ENCODE data around the gene DGLUCY. TPM values are rescaled to one million over a fixed set of nuclear protein-coding genes. Genes with fewer than 3 reads are reported as not detected.
A peak's percentile ranks its signal among the peaks of the same experiment; 100 is the strongest.

The DGLUCY gene
- total and polyA plus RNA-seq, 4 donors = 29.0 to 74.3 (median 52.1) TPM

DNA sequence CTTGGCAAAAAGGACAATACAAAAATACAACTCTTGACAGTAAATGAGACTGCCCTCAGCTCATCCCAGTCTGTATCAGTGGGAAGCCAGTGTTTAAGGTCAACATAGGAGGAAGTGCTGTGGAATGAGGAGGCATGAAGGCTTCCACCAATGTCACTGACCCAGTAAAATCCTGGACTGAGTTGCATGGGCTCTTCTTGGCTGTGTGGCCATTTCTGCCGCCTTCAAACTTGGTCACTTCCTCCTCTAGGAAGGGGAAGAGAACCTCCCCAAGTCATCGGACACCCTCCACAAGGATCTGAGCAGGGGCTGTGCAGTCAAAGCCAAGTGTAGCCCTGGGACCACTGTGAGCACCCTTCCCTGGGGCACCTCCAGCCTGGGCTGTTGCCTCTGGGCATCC, 118.7 kb downstream of the DGLUCY start:
- H3K9me3 ChIP-seq (ENCODE audit: control insufficient read depth in 4 of 4, insufficient read depth in 3 of 4, low read length in 3 of 4) = peaks cover 0 to 5% (median 0%) of the 10 kb centered on the region in 4 donors
- H3K36me3 ChIP-seq (ENCODE audit: control insufficient read depth in 4 of 4, insufficient read depth in 4 of 4, low read length in 4 of 4) = peaks cover 0 to 8% (median 3%) of the 10 kb centered on the region in 4 donors
- no peak overlapping the region for H3K4me3 ChIP-seq
- DNase-seq = no peak
- peaks cover 0 to 18% (median 0%) of the 10 kb centered on the region in 5 donors for H3K4me1 ChIP-seq (ENCODE audit: control insufficient read depth in 5 of 5, insufficient read depth in 5 of 5, low read length in 5 of 5)
- H3K9ac ChIP-seq (ENCODE audit: insufficient read depth in 1 of 2, low read length in 2 of 2) = no peak overlapping the region
- TF ChIP-seq, protein P1, sequence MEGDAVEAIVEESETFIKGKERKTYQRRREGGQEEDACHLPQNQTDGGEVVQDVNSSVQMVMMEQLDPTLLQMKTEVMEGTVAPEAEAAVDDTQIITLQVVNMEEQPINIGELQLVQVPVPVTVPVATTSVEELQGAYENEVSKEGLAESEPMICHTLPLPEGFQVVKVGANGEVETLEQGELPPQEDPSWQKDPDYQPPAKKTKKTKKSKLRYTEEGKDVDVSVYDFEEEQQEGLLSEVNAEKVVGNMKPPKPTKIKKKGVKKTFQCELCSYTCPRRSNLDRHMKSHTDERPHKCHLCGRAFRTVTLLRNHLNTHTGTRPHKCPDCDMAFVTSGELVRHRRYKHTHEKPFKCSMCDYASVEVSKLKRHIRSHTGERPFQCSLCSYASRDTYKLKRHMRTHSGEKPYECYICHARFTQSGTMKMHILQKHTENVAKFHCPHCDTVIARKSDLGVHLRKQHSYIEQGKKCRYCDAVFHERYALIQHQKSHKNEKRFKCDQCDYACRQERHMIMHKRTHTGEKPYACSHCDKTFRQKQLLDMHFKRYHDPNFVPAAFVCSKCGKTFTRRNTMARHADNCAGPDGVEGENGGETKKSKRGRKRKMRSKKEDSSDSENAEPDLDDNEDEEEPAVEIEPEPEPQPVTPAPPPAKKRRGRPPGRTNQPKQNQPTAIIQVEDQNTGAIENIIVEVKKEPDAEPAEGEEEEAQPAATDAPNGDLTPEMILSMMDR (IDR thresholded peaks at IDR 0.05; ENCODE audit: control extremely low read depth, extremely low read depth) = no peak
- peak overlapping the region in 1 of 2 donors; percentile 42 for H3K27ac ChIP-seq (ENCODE audit: low read depth in 1 of 2, low read length in 1 of 2)
- H3K27me3 ChIP-seq (ENCODE audit: control insufficient read depth in 3 of 3, insufficient read depth in 3 of 3, low read length in 2 of 3) = no peaks in the 10 kb centered on the region
- ATAC-seq (ENCODE audit: insufficient read depth, low FRiP score) = no peak
- 24 to 62% methylated on average over 2 of the region's 2 CpGs for WGBS, 2 donors

DNA sequence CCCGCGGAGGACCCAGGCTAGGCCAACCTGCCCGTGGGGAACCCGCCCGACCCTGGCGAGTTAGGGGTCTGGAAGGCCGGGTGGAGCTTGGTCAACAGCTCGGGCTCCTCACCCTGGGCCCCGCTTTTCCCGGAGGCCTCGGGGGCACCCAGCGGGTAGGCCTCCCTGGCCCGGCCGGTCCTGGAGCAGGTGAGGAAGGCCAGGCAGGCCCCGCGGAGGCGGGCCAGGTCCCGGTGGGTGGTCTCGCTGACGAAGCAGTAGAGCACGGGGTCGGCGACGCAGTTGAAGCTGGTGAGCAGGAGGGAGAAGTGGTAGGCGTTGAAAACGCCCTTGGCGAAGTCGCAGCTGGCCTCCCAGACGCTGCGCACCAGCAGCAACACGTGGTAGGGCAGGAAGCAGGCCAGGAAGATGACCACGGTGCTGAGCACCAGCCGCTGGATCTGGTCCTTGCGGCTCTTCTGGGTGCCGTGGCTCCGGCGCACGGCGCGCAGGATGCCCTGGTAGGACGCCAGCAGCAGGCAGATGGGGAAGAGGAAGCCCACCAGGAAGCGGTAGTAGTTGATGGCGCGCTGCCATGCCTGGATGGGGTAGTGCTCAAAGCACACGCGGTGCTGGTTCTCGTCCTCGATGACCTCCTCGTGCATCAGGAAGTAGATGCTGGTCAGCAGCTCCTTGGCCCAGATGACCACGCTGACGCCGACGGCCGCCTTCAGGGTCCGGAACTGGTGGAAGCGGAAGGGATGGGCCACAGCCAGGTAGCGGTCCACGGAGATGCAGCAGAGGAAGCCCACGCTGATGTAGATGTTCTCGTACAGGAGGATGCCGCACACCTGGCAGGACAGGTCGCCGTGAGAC, 120.3 kb downstream of the DGLUCY start:
- Histone ChIP-seq H3K4me3 (no peak overlapping the region), H3K36me3 (ENCODE audit: control insufficient read depth in 4 of 4, insufficient read depth in 4 of 4, low read length in 4 of 4) (peaks cover 0 to 8% (median 3%) of the 10 kb centered on the region in 4 donors), H3K4me1 (ENCODE audit: control insufficient read depth in 5 of 5, insufficient read depth in 5 of 5, low read length in 5 of 5) (peaks cover 0 to 18% (median 0%) of the 10 kb centered on the region in 5 donors), H3K9me3 (ENCODE audit: control insufficient read depth in 4 of 4, insufficient read depth in 3 of 4, low read length in 3 of 4) (peaks cover 0 to 5% (median 0%) of the 10 kb centered on the region in 4 donors), H3K27ac (ENCODE audit: low read depth in 1 of 2, low read length in 1 of 2) (peak overlapping the region in 1 of 2 donors; percentile 15), H3K9ac (ENCODE audit: insufficient read depth in 1 of 2, low read length in 2 of 2) (no peak overlapping the region), H3K27me3 (ENCODE audit: control insufficient read depth in 3 of 3, insufficient read depth in 3 of 3, low read length in 2 of 3) (no peaks in the 10 kb centered on the region)
- 92 to 93% methylated on average over 60 to 63 of the region's 63 CpGs for WGBS, 2 donors
- ATAC-seq (ENCODE audit: insufficient read depth, low FRiP score) = no peak
- DNase-seq = no peak
- TF ChIP-seq, protein P1 (IDR thresholded peaks at IDR 0.05; ENCODE audit: control extremely low read depth, extremely low read depth) = no peak

DNA sequence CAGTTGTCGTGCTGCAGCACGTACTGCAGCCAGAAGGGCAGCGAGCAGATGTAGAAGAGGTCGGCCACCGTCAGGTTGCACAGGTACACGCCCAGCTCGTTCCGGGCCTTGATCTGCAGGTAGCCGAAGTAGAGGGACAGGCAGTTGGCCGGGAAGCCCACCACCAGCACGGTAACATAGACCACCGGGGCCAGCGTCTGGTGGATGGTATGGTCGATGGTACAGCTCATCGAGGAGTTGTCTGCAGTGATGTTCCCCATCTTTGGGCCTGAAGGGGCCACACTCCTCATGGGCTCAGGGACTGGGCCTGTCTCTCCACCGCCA, 120.9 kb downstream of the DGLUCY start:
- peaks cover 0 to 14% (median 0%) of the 10 kb centered on the region in 5 donors for H3K4me1 ChIP-seq (ENCODE audit: control insufficient read depth in 5 of 5, insufficient read depth in 5 of 5, low read length in 5 of 5)
- ATAC-seq (ENCODE audit: insufficient read depth, low FRiP score) (no peak), DNase-seq (no peak)
- 96% methylated on average over 16 of the region's 16 CpGs for WGBS, 2 donors
- H3K27ac ChIP-seq (ENCODE audit: low read depth in 1 of 2, low read length in 1 of 2) = no peak overlapping the region
- H3K27me3 ChIP-seq (ENCODE audit: control insufficient read depth in 3 of 3, insufficient read depth in 3 of 3, low read length in 2 of 3) = no peaks in the 10 kb centered on the region
- no peak overlapping the region for H3K4me3 ChIP-seq
- no peak overlapping the region for H3K9ac ChIP-seq (ENCODE audit: insufficient read depth in 1 of 2, low read length in 2 of 2)
- H3K9me3 ChIP-seq (ENCODE audit: control insufficient read depth in 4 of 4, insufficient read depth in 3 of 4, low read length in 3 of 4) = peaks cover 0 to 5% (median 0%) of the 10 kb centered on the region in 4 donors
- TF ChIP-seq, protein P1 (IDR thresholded peaks at IDR 0.05; ENCODE audit: control extremely low read depth, extremely low read depth) = no peak
- peaks cover 0 to 8% (median 3%) of the 10 kb centered on the region in 4 donors for H3K36me3 ChIP-seq (ENCODE audit: control insufficient read depth in 4 of 4, insufficient read depth in 4 of 4, low read length in 4 of 4)

All from lung (tissue), 12 donors.